H9 (cell line): Measurements from ENCODE around the gene LIPM. TPM values are rescaled to one million over a fixed set of nuclear protein-coding genes. Genes with fewer than 3 reads are reported as not detected.

ENCODE experiments used
- DNase-seq: peaks from one replicate; pipeline ENCODE4 v3.0.0-alpha.2; 2017
- H2AFZ ChIP-seq: one replicate; pipeline ENCODE4 v1.6.1; 2013; ENCODE audit warnings: mild to moderate bottlenecking, low read length, control low read depth, moderate library complexity
- H2AK5ac ChIP-seq: 2 replicates; pipeline ENCODE4 v1.6.1; 2013; ENCODE audit warnings: low read length, control low read depth, mixed read lengths; ENCODE audit not compliant: insufficient read length
- H2BK120ac ChIP-seq: one replicate; pipeline ENCODE4 v1.6.1; 2013; ENCODE audit warnings: low read depth, mild to moderate bottlenecking, low read length, control low read depth, inconsistent platforms; ENCODE audit not compliant: poor library complexity, severe bottlenecking
- H2BK12ac ChIP-seq: 2 replicates; pipeline ENCODE4 v1.6.1; 2013; ENCODE audit warnings: low read length, control low read depth, mixed read lengths, low read depth; ENCODE audit not compliant: insufficient read length
- H2BK15ac ChIP-seq: 2 replicates; pipeline ENCODE4 v1.6.1; 2013; ENCODE audit warnings: low read depth, low read length, control low read depth
- H2BK20ac ChIP-seq: one replicate; pipeline ENCODE4 v1.6.1; 2013; ENCODE audit warnings: low read depth, mild to moderate bottlenecking, low read length, control low read depth, inconsistent platforms; ENCODE audit not compliant: poor library complexity, severe bottlenecking
- H2BK5ac ChIP-seq: 2 replicates; pipeline ENCODE4 v1.6.1; 2013; ENCODE audit warnings: low read length, control low read depth, mixed read lengths; ENCODE audit not compliant: insufficient read length
- H3K14ac ChIP-seq: 2 replicates; pipeline ENCODE4 v1.6.1; 2013; ENCODE audit warnings: low read length, control low read depth; ENCODE audit not compliant: insufficient read depth
- H3K18ac ChIP-seq: 2 replicates; pipeline ENCODE4 v1.6.1; 2013; ENCODE audit warnings: low read depth, mild to moderate bottlenecking, mixed read lengths, low read length, control low read depth; ENCODE audit not compliant: insufficient read length
- H3K23ac ChIP-seq: 2 replicates; pipeline ENCODE4 v1.6.1; 2013; ENCODE audit warnings: low read length, control low read depth, mixed read lengths, low read depth; ENCODE audit not compliant: insufficient read length
- H3K23me2 ChIP-seq: 2 replicates; pipeline ENCODE4 v1.6.1; 2013; ENCODE audit warnings: low read depth, mild to moderate bottlenecking, mixed read lengths, low read length, control low read depth; ENCODE audit not compliant: insufficient read length, poor library complexity, severe bottlenecking
- H3K27ac ChIP-seq: 2 replicates; pipeline ENCODE4 v1.5.1; 2013; ENCODE audit warnings: low read length, control low read depth, mixed read lengths, low read depth; ENCODE audit not compliant: insufficient read length
- H3K27me3 ChIP-seq: 2 replicates; pipeline ENCODE4 v1.6.1; 2013; ENCODE audit warnings: low read length, control low read depth, inconsistent platforms; ENCODE audit not compliant: insufficient read depth
- H3K4ac ChIP-seq: 2 replicates; pipeline ENCODE4 v1.6.1; 2013; ENCODE audit warnings: low read depth, mild to moderate bottlenecking, control low read depth, inconsistent platforms, low read length, moderate library complexity
- H3K4me1 ChIP-seq: 2 replicates; pipeline ENCODE4 v1.6.1; 2013; ENCODE audit warnings: low read length, control low read depth, inconsistent platforms; ENCODE audit not compliant: insufficient read depth
- H3K4me2 ChIP-seq: 2 replicates; pipeline ENCODE4 v1.6.1; 2013; ENCODE audit warnings: low read length, control low read depth, mixed read lengths; ENCODE audit not compliant: insufficient read length, insufficient read depth
- H3K56ac ChIP-seq: 2 replicates; pipeline ENCODE4 v1.6.1; 2013; ENCODE audit warnings: low read depth, mild to moderate bottlenecking, mixed read lengths, low read length, control low read depth; ENCODE audit not compliant: insufficient read length
- H3K79me1 ChIP-seq: 2 replicates; pipeline ENCODE4 v1.6.1; 2013; ENCODE audit warnings: low read depth, mild to moderate bottlenecking, moderate library complexity, low read length, control low read depth, inconsistent platforms; ENCODE audit not compliant: insufficient read depth, poor library complexity, severe bottlenecking
- H3K79me2 ChIP-seq: 2 replicates; pipeline ENCODE4 v1.6.1; 2013; ENCODE audit warnings: low read length, control low read depth, inconsistent platforms; ENCODE audit not compliant: insufficient read depth
- H3K9ac ChIP-seq: 2 replicates; pipeline ENCODE4 v1.6.1; 2013; ENCODE audit warnings: low read length, control low read depth, mixed read lengths; ENCODE audit not compliant: insufficient read length; ENCODE audit errors: extremely low read depth
- H3K9me3 ChIP-seq: one replicate; pipeline ENCODE4 v1.6.1; 2013; ENCODE audit warnings: low read depth, low read length, inconsistent platforms; ENCODE audit not compliant: control insufficient read depth
- H3T11ph ChIP-seq: one replicate; pipeline ENCODE4 v1.6.1; 2013; ENCODE audit warnings: mild to moderate bottlenecking, low read length, control low read depth, inconsistent platforms
- H4K20me1 ChIP-seq: one replicate; pipeline ENCODE4 v1.6.1; 2013; ENCODE audit not compliant: control insufficient read depth, insufficient read length, insufficient read depth
- H4K5ac ChIP-seq: 2 replicates; pipeline ENCODE4 v1.6.1; 2013; ENCODE audit warnings: low read depth, mild to moderate bottlenecking, mixed read lengths, low read length, control low read depth; ENCODE audit not compliant: insufficient read length
- H4K8ac ChIP-seq: replicated peaks from 2 replicates; pipeline ENCODE4 v1.6.1; 2013; ENCODE audit warnings: low read length, control low read depth, mixed read lengths, low read depth; ENCODE audit not compliant: insufficient read length
- H4K91ac ChIP-seq: 2 replicates; pipeline ENCODE4 v1.6.1; 2013; ENCODE audit warnings: low read depth, mild to moderate bottlenecking, moderate library complexity, mixed read lengths, low read length, control low read depth; ENCODE audit not compliant: insufficient read length
- H3K27ac Mint-ChIP-seq, 3 experiments: 2 replicates in 2 of 3; 3 replicates in 1 of 3; pipeline ENCODE4 v1.8.0; 2020 to 2021; ENCODE audit warnings: mixed read lengths in 3 of 3, mild to moderate bottlenecking in 1 of 3, moderate library complexity in 1 of 3
- H3K27me3 Mint-ChIP-seq: 2 replicates; pipeline ENCODE4 v1.8.0; 2021; ENCODE audit warnings: low read depth, mild to moderate bottlenecking, moderate library complexity, mixed read lengths
- H3K36me3 Mint-ChIP-seq, 3 experiments: 2 replicates in 2 of 3; 3 replicates in 1 of 3; pipeline ENCODE4 v1.8.0; 2020 to 2021; ENCODE audit warnings: low read depth in 3 of 3, mixed read lengths in 3 of 3; ENCODE audit not compliant: insufficient read depth in 1 of 3
- H3K4me1 Mint-ChIP-seq, 2 experiments: 2 replicates each; pipeline ENCODE4 v1.8.0; 2020; ENCODE audit warnings: mixed read lengths in 2 of 2
- H3K4me3 Mint-ChIP-seq, 2 experiments: 2 replicates in 1 of 2; 3 replicates in 1 of 2; pipeline ENCODE4 v1.8.0; 2020 to 2021; ENCODE audit warnings: mild to moderate bottlenecking in 2 of 2, mixed read lengths in 2 of 2, moderate library complexity in 1 of 2
- H3K9me3 Mint-ChIP-seq, 2 experiments: 2 replicates in 1 of 2; 3 replicates in 1 of 2; pipeline ENCODE4 v1.8.0; 2020; ENCODE audit warnings: mild to moderate bottlenecking in 2 of 2, mixed read lengths in 2 of 2, moderate library complexity in 1 of 2
- CTCF ChIP-seq: fragments of 200-600 bp; sonication (generic); conservative IDR thresholded peaks from 3 replicates; pipeline ENCODE4 v1.8.0; 2021; ENCODE audit warnings: antibody characterized with exemption, mild to moderate bottlenecking
- WGBS: extraction: QIAGEN DNeasy Blood & Tissue Kit; methylation state at CpG from one replicate; pipeline ENCODE4 v1.1.7; 2013; ENCODE audit warnings: missing lambda C conversion rate, low lambda C conversion rate, mixed read lengths; ENCODE audit not compliant: insufficient read length; ENCODE audit errors: extremely low coverage; 5-methylcytosine and 5-hydroxymethylcytosine counted together
- total RNA-seq: library from RNA; stranded (reverse); gene quantifications from 2 replicates; pipeline ENCODE4 v1.2.1, GENCODE V29; 2021

The LIPM gene
- total RNA-seq, 1 experiment from 2014 or later, result not detected

- no peak overlapping the region for H3K56ac ChIP-seq
- H2AK5ac ChIP-seq, result no peak overlapping the region
- H3K9me3 ChIP-seq, result no peaks in the 10 kb centered on the region
- H3K27me3 ChIP-seq, result no peaks in the 10 kb centered on the region
- no peak overlapping the region for H3K18ac ChIP-seq
- no peak overlapping the region for H3K27ac ChIP-seq
- H2BK5ac ChIP-seq, result no peak overlapping the region
- no CpG with 5 or more reads among the region's 6 CpGs for WGBS
- peaks cover 8 to 14% of the 10 kb centered on the region in 2 experiments for H3K4me1 Mint-ChIP-seq
- no peaks in the 10 kb centered on the region for H4K20me1 ChIP-seq
- H2BK120ac ChIP-seq, result no peak overlapping the region
- H4K8ac ChIP-seq, result no peak overlapping the region
- no peak overlapping the region for H3K4ac ChIP-seq
- no peaks in the 10 kb centered on the region for H3K79me2 ChIP-seq
- H3K4me3 Mint-ChIP-seq, result no peak overlapping the region
- H4K5ac ChIP-seq, result no peak overlapping the region
- H3K27ac Mint-ChIP-seq, result no peak overlapping the region
- no peak overlapping the region for H2AFZ ChIP-seq
- no peaks in the 10 kb centered on the region for H3K36me3 Mint-ChIP-seq
- H3K9me3 Mint-ChIP-seq, result no peaks in the 10 kb centered on the region
- H3K14ac ChIP-seq, result no peak overlapping the region
- no peak overlapping the region for H2BK15ac ChIP-seq
- H3K4me1 ChIP-seq, result 0 out of 2 replicates have a peak, but pooled peaks cover 2% of the 10 kb centered on the region
- no peak overlapping the region for H3K4me2 ChIP-seq
- no peak overlapping the region for H2BK12ac ChIP-seq
- no peak overlapping the region for H3T11ph ChIP-seq
- H3K23me2 ChIP-seq, result no peaks in the 10 kb centered on the region
- no peak overlapping the region for H2BK20ac ChIP-seq
- H4K91ac ChIP-seq, result no peak overlapping the region
- no peak overlapping the region for H3K9ac ChIP-seq
- DNase-seq, result peak; percentile 39
- H3K23ac ChIP-seq, result no peak overlapping the region
- no peak for TF ChIP-seq CTCF
- H3K79me1 ChIP-seq, result no peaks in the 10 kb centered on the region
- H3K27me3 Mint-ChIP-seq, result peaks cover 7% of the 10 kb centered on the region
Observed at GRCh38 chr10:88804083-88804812, 1.7 kb downstream of the LIPM start.
